Subcutaneous adipose tissue (tissue), 4 donors: ENCODE measurements around the gene NUP155. TPM values are rescaled to one million over a fixed set of nuclear protein-coding genes. Genes with fewer than 3 reads are reported as not detected.

ENCODE experiments used
- total RNA-seq, 4 donors: library from RNA; depleted of rRNA; stranded (reverse); fragments of >200 nt; gene quantifications; one replicate each; pipeline ENCODE4 v1.1.0, GENCODE V29; 2016
- TF ChIP-seq, protein P1 (sequence below): fragments of 450-650 bp; IDR thresholded peaks from one replicate; pipeline ENCODE4 v1.5.1; 2016; ENCODE audit warnings: low read depth, mild to moderate bottlenecking, control low read depth, antibody characterized with exemption, moderate library complexity

The NUP155 gene
- total RNA-seq, 4 donors from 2014 or later: 17.9 to 28.5 (median 20.0) TPM

- TF ChIP-seq, protein P1, sequence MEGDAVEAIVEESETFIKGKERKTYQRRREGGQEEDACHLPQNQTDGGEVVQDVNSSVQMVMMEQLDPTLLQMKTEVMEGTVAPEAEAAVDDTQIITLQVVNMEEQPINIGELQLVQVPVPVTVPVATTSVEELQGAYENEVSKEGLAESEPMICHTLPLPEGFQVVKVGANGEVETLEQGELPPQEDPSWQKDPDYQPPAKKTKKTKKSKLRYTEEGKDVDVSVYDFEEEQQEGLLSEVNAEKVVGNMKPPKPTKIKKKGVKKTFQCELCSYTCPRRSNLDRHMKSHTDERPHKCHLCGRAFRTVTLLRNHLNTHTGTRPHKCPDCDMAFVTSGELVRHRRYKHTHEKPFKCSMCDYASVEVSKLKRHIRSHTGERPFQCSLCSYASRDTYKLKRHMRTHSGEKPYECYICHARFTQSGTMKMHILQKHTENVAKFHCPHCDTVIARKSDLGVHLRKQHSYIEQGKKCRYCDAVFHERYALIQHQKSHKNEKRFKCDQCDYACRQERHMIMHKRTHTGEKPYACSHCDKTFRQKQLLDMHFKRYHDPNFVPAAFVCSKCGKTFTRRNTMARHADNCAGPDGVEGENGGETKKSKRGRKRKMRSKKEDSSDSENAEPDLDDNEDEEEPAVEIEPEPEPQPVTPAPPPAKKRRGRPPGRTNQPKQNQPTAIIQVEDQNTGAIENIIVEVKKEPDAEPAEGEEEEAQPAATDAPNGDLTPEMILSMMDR: no peak
Observed at GRCh38 chr5:37375091-37375490, 4.2 kb upstream of the NUP155 start.

DNA sequence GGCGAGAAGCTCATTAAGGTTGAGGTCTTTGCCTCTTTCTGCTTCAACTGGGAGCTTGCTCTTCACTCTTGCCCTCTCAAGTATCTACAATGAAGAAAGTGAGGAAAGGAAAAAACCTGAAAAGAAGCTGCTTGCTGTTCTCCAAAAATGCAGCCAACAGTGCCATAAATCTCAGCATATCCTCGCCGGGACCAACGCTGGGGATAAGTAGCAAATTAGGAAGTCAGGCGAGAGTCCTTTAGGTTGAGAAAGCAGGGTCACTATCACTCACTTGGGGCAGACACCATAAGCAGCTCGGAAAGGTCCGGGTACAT, 399 bp downstream of the NUP155 start:
- TF ChIP-seq, protein P1: no peak

DNA sequence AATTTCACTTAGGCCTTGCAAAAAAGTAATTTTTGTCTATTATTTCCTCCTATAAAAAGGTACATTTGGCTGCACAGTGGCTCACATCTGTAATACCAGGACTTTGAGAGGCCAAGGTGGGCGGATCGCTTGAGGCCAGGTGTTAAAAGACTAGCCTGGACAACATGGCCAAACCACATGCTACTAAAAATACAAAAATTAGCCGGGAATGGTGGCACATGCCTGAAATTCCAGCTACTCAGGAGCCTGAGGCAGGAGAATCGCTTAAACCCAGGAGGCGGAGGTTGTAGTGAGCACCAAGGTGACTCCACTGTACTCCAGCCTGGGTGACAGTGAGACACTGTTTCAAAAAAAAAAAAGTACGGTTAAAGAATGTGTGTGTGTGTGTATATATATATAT, 15.7 kb downstream of the NUP155 start:
- TF ChIP-seq, protein P1: no peak

DNA sequence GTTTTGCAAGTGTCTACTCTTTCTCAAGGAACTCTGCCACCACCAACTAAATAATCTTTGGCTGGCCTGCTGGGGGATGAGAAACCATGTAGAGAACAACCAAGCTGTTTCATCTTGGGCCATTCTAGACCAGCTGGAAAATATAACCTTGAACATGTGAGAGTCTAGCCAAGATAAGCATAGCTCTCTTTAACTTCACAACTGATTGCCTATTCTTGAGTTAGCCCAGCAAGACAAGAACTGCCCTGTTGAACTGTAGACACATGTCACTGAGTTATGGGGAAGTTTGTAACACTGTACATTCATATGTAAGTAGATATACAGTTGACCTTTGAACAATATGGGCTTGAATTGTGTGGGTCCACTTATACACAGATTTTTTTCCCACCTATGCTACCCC, 44.4 kb downstream of the NUP155 start:
- TF ChIP-seq, protein P1: no peak

DNA sequence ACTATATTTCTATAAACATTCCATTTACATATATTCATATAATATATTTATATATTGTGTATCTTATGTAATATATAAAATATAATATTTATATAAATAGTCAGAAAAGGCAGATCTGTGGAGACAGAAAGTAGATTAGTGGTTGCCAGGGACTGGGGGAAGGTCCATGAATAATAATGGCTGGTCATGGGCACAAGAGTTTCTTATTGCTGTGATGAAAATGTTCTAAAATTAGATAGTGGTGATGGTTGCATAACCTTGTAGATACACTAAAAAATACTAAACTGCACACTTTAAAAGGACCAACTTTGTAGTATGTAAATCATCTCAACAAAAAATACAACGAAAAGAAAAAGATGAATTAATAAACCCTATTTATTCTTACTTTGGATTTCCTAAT, 47.3 kb downstream of the NUP155 start:
- TF ChIP-seq, protein P1: no peak

DNA sequence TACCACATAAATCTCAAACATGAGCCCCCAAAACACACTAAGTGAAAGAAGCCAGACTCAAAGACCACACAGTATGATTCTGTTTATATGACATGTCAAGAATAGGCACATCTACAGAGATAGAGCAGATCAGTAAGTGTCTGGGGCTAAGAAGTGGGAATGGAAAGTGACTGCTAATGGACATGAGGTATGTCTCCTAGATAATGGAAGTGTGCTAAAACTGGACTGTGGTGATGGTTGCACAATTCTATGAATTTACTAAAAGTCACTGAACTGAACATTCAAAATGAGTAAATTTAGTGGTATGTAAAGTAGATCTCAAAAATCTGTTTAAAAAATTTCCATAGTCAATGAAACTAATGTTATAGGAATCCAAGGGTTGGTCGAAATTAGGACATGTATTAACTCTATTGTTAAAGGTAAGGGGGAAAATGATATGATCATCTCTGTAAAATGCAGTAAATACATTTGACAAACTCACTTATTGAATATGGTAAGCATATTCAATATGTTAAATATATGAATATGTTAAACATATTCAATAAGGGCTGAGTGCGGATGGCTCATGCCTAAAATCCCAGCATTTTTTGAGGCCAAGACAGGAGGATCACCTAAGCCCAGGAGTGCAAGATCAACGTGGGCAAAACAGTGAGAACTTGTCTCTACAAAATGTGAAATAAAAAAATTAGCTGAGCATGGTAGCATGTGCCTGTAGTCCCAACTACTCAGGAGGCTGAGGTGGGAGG, 51.7 kb downstream of the NUP155 start:
- TF ChIP-seq, protein P1: no peak

DNA sequence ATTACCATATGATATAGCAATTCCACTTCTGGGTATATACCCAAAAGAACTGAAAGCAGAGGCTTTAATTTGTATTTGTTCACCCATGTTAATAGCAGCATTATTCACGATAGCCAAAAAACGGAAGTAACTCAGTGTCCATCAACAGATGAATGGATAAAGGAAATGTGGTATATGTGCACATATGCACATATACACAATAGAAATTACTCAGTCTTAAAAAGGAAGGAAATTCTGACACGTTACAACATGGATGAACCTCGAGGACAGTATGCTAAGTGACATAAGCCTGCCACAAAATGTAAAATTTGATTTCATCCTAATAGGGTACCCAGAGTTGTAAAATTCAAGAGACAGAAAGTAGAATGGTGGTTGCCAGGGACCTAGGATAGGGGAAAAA, 54.9 kb downstream of the NUP155 start:
- TF ChIP-seq, protein P1: no peak
